Naive thymus-derived CD4-positive, alpha-beta T cell (primary cell): Measurements from ENCODE around the gene SHANK3. TPM values are rescaled to one million over a fixed set of nuclear protein-coding genes. Genes with fewer than 3 reads are reported as not detected.
"Not testable (repeated sequence)": the region's sequence is repeated elsewhere in the genome, so short reads cannot be mapped to it uniquely, and the experiment has no call there.

Source experiments
- ATAC-seq: fragments of 150-1000 bp; cut with Tn5 transposase; 2 replicates; pipeline ENCODE4 v1.10.0; 2021; ENCODE audit warnings: mild to moderate bottlenecking, moderate library complexity
- CTCF ChIA-PET: fragments of 350-600 bp; sonication (Branson Sonifier 250); formaldehyde crosslinking; loops from one replicate; lab custom pipeline; 2021; ENCODE audit warnings: antibody characterized with exemption; lab: Charles Lee
- POLR2A ChIA-PET: fragments of 350-600 bp; sonication (Branson Sonifier 250); formaldehyde crosslinking; loops from one replicate; lab custom pipeline; 2021; ENCODE audit warnings: antibody characterized with exemption, inconsistent platforms; lab: Charles Lee
- DNase-seq, 9 donors: peaks; one replicate each; pipeline versions ENCODE4 v3.0.0 to v3.0.0-alpha.2; 2020 to 2022; ENCODE audit warnings: mixed read lengths in 1 of 9
- H3K27ac ChIP-seq: one replicate; pipeline ENCODE4 v1.7.0; 2013; ENCODE audit warnings: mild to moderate bottlenecking, low read depth, low read length, moderate library complexity
- H3K27me3 ChIP-seq, 2 donors: one replicate each; pipeline ENCODE4 v1.7.0; 2013; ENCODE audit warnings: low read length in 2 of 2, mild to moderate bottlenecking in 2 of 2, moderate library complexity in 2 of 2; ENCODE audit not compliant: control insufficient read depth in 2 of 2, insufficient read depth in 2 of 2
- H3K36me3 ChIP-seq, 3 experiments: 1 replicate in 2 of 3; 2 replicates in 1 of 3; pipeline ENCODE4 v1.7.0; 2013; ENCODE audit warnings: low read length in 3 of 3, mild to moderate bottlenecking in 3 of 3, moderate library complexity in 1 of 3; ENCODE audit not compliant: insufficient read depth in 3 of 3, control insufficient read depth in 2 of 3
- H3K4me1 ChIP-seq, 2 donors: one replicate each; pipeline ENCODE4 v1.7.0; 2013; ENCODE audit warnings: low read length in 2 of 2, mild to moderate bottlenecking in 2 of 2, moderate library complexity in 1 of 2; ENCODE audit not compliant: control insufficient read depth in 2 of 2, insufficient read depth in 2 of 2
- H3K4me3 ChIP-seq: 2 replicates; pipeline ENCODE4 v1.7.0; 2013; ENCODE audit warnings: mild to moderate bottlenecking, low read length
- H3K9me3 ChIP-seq, 3 experiments: 1 replicate in 2 of 3; 2 replicates in 1 of 3; pipeline ENCODE4 v1.7.0; 2013; ENCODE audit warnings: low read length in 3 of 3; ENCODE audit not compliant: control insufficient read depth in 2 of 3
- H3K27ac Mint-ChIP-seq, 9 donors: one replicate each; pipeline ENCODE4 v1.8.0; 2020 to 2022; ENCODE audit warnings: mixed read lengths in 9 of 9, mild to moderate bottlenecking in 8 of 9, moderate library complexity in 5 of 9, inconsistent platforms in 2 of 9
- H3K27me3 Mint-ChIP-seq, 5 donors: one replicate each; pipeline ENCODE4 v1.8.0; 2021 to 2022; ENCODE audit warnings: mixed read lengths in 5 of 5, mild to moderate bottlenecking in 1 of 5
- H3K36me3 Mint-ChIP-seq, 5 donors: one replicate each; pipeline ENCODE4 v1.8.0; 2020 to 2022; ENCODE audit warnings: mixed read lengths in 5 of 5, mild to moderate bottlenecking in 3 of 5, inconsistent platforms in 1 of 5
- H3K4me1 Mint-ChIP-seq, 7 donors: one replicate each; pipeline ENCODE4 v1.8.0; 2020 to 2022; ENCODE audit warnings: mixed read lengths in 7 of 7, mild to moderate bottlenecking in 3 of 7, inconsistent platforms in 1 of 7
- H3K4me3 Mint-ChIP-seq, 10 donors: one replicate each; pipeline ENCODE4 v1.8.0; 2020 to 2022; ENCODE audit warnings: mild to moderate bottlenecking in 10 of 10, mixed read lengths in 10 of 10, moderate library complexity in 6 of 10, inconsistent platforms in 2 of 10
- H3K9me3 Mint-ChIP-seq, 11 donors: one replicate each; pipeline ENCODE4 v1.8.0; 2020 to 2022; ENCODE audit warnings: mixed read lengths in 11 of 11, mild to moderate bottlenecking in 4 of 11, inconsistent platforms in 1 of 11, moderate library complexity in 1 of 11
- intact Hi-C, 2 donors: fragments of 100-400 bp; cut with micrococcal nuclease; formaldehyde crosslinking; loops; one replicate each; pipeline ENCODE4 v1.15.1; 2023
- polyA plus RNA-seq, 2 donors: library from polyadenylated mRNA; unstranded; fragments of 300-500 nt; fragmentation: Illumina TruSeq; gene quantifications; one replicate each; pipeline ENCODE4 v1.2.3, GENCODE V29; 2021
- total RNA-seq, 6 experiments: library from RNA in 5 of 6; stranded (reverse) in 5 of 6; gene quantifications; 1 replicate in 5 of 6; 2 replicates in 1 of 6; pipeline ENCODE4 v1.2.3 and lab custom pipeline; 2021 to 2026

Gene SHANK3
- total and polyA plus RNA-seq, 7 experiments from 2014 or later, result 0.07 to 0.73 (median 0.16) TPM; not detected in 4

GRCh38 chr22:50643821-50644101, 28.9 kb upstream of the SHANK3 start:
- ATAC-seq, H3K36me3 ChIP-seq, H3K9me3 ChIP-seq, H3K4me1 Mint-ChIP-seq, CTCF ChIA-PET, H3K27ac ChIP-seq, H3K9me3 Mint-ChIP-seq, H3K27ac Mint-ChIP-seq, H3K36me3 Mint-ChIP-seq, DNase-seq, intact Hi-C loops, H3K27me3 ChIP-seq, H3K4me3 ChIP-seq, H3K4me1 ChIP-seq, POLR2A ChIA-PET, H3K4me3 Mint-ChIP-seq: not testable (repeated sequence)
- peaks cover 0 to 24% (median 13%) of the 10 kb centered on the region in 5 donors for H3K27me3 Mint-ChIP-seq

GRCh38 chr22:50653256-50653655, 19.4 kb upstream of the SHANK3 start:
- CTCF ChIA-PET, result no interaction called here
- Mint-ChIP-seq H3K27me3 (peaks cover 0 to 6% (median 2%) of the 10 kb centered on the region in 5 donors), H3K9me3 (peaks cover 0 to 12% (median 4%) of the 10 kb centered on the region in 11 donors), H3K4me1 (no peaks in the 10 kb centered on the region), H3K36me3 (peaks cover 0 to 2% (median 0%) of the 10 kb centered on the region in 5 donors), H3K4me3 (no peak overlapping the region), H3K27ac (no peak overlapping the region)
- POLR2A ChIA-PET, result no interaction called here
- H3K4me3 ChIP-seq, result no peak overlapping the region
- no peaks in the 10 kb centered on the region for H3K27me3 ChIP-seq
- DNase-seq, result no peak
- no peak for ATAC-seq
- intact Hi-C loops, result no loop called here
- no peaks in the 10 kb centered on the region for H3K4me1 ChIP-seq
- H3K27ac ChIP-seq, result no peak overlapping the region
- H3K9me3 ChIP-seq, result no peaks in the 10 kb centered on the region
- no peaks in the 10 kb centered on the region for H3K36me3 ChIP-seq

GRCh38 chr22:50654664-50655063, 18.0 kb upstream of the SHANK3 start:
- POLR2A ChIA-PET, result not testable (repeated sequence)

GRCh38 chr22:50656122-50657070, 16.2 kb upstream of the SHANK3 start:
- Mint-ChIP-seq H3K4me3 (no peak overlapping the region), H3K36me3 (peaks cover 0 to 4% (median 0%) of the 10 kb centered on the region in 5 donors), H3K4me1 (no peaks in the 10 kb centered on the region), H3K9me3 (no peaks in the 10 kb centered on the region), H3K27me3 (peaks cover 0 to 14% (median 9%) of the 10 kb centered on the region in 5 donors), H3K27ac (no peak overlapping the region)
- no peaks in the 10 kb centered on the region for H3K9me3 ChIP-seq
- H3K36me3 ChIP-seq, result no peaks in the 10 kb centered on the region
- ATAC-seq, result no peak
- H3K4me3 ChIP-seq, result no peak overlapping the region
- H3K4me1 ChIP-seq, result no peaks in the 10 kb centered on the region
- H3K27ac ChIP-seq, result no peak overlapping the region
- ChIA-PET CTCF (no interaction called here), POLR2A (interaction anchor here (0.8 kb wide), 1 partner anchor 35 kb away, joined by 4 read pairs; no protein-coding TSS in a partner anchor)
- H3K27me3 ChIP-seq, result no peaks in the 10 kb centered on the region
- no peak for DNase-seq
- intact Hi-C loops, result no loop called here

More at GRCh38 chr22:50654664-50655063, 18.0 kb upstream of the SHANK3 start:
- intact Hi-C loops, H3K4me1 ChIP-seq, H3K36me3 Mint-ChIP-seq, ATAC-seq, H3K4me3 Mint-ChIP-seq, H3K9me3 ChIP-seq, DNase-seq, H3K27ac ChIP-seq, H3K27me3 Mint-ChIP-seq, H3K4me3 ChIP-seq, H3K9me3 Mint-ChIP-seq, H3K27ac Mint-ChIP-seq, CTCF ChIA-PET, H3K36me3 ChIP-seq, H3K4me1 Mint-ChIP-seq, H3K27me3 ChIP-seq: not testable (repeated sequence)

GRCh38 chr22:50657925-50658324, 14.7 kb upstream of the SHANK3 start:
- ChIA-PET CTCF (no interaction called here), POLR2A (no interaction called here)
- no peak overlapping the region for H3K4me3 Mint-ChIP-seq
- H3K27me3 Mint-ChIP-seq, result peaks cover 0 to 16% (median 11%) of the 10 kb centered on the region in 5 donors
- Histone ChIP-seq H3K36me3 (no peaks in the 10 kb centered on the region), H3K4me1 (no peaks in the 10 kb centered on the region), H3K27ac (no peak overlapping the region), H3K4me3 (no peak overlapping the region), H3K27me3 (no peaks in the 10 kb centered on the region), H3K9me3 (no peaks in the 10 kb centered on the region)
- ATAC-seq, result no peak
- H3K27ac Mint-ChIP-seq, result no peak overlapping the region
- H3K36me3 Mint-ChIP-seq, result peaks cover 0 to 4% (median 0%) of the 10 kb centered on the region in 5 donors
- H3K9me3 Mint-ChIP-seq, result no peaks in the 10 kb centered on the region
- DNase-seq, result no peak
- intact Hi-C loops, result no loop called here
- H3K4me1 Mint-ChIP-seq, result no peaks in the 10 kb centered on the region

- peaks cover 0 to 18% (median 12%) of the 10 kb centered on the region in 5 donors for H3K27me3 Mint-ChIP-seq
- DNase-seq, H3K27ac ChIP-seq, H3K27ac Mint-ChIP-seq, H3K36me3 ChIP-seq, H3K4me3 ChIP-seq, H3K9me3 ChIP-seq, CTCF ChIA-PET, H3K27me3 ChIP-seq, H3K9me3 Mint-ChIP-seq, H3K36me3 Mint-ChIP-seq, H3K4me3 Mint-ChIP-seq, POLR2A ChIA-PET, ATAC-seq, H3K4me1 ChIP-seq, H3K4me1 Mint-ChIP-seq, intact Hi-C loops: not testable (repeated sequence)
Observed at GRCh38 chr22:50659711-50660110, 12.9 kb upstream of the SHANK3 start.

GRCh38 chr22:50660306-50660705, 12.3 kb upstream of the SHANK3 start:
- Mint-ChIP-seq H3K27ac (no peak overlapping the region), H3K4me3 (no peak overlapping the region), H3K9me3 (no peaks in the 10 kb centered on the region), H3K27me3 (peaks cover 0 to 18% (median 12%) of the 10 kb centered on the region in 5 donors), H3K4me1 (no peaks in the 10 kb centered on the region), H3K36me3 (peaks cover 0 to 4% (median 0%) of the 10 kb centered on the region in 5 donors)
- no peaks in the 10 kb centered on the region for H3K4me1 ChIP-seq
- H3K4me3 ChIP-seq, result no peak overlapping the region
- DNase-seq (no peak), ATAC-seq (no peak)
- intact Hi-C loops, result no loop called here
- ChIA-PET POLR2A (no interaction called here), CTCF (no interaction called here)
- H3K27me3 ChIP-seq, result no peaks in the 10 kb centered on the region
- no peak overlapping the region for H3K27ac ChIP-seq
- no peaks in the 10 kb centered on the region for H3K36me3 ChIP-seq
- no peaks in the 10 kb centered on the region for H3K9me3 ChIP-seq
